Endothelial cell of umbilical vein (primary cell): ENCODE data around the gene COL23A1. TPM values are rescaled to one million over a fixed set of nuclear protein-coding genes. Genes with fewer than 3 reads are reported as not detected.

Experiments used
- BruUV-seq: library from RNA; stranded (reverse); fragments of 400-500 nt; replicated peaks from 2 replicates; lab custom pipeline; 2021; lab: Mats Ljungman, UMichigan
- CTCF ChIA-PET: fragments of 300-600, 350-600 bp; sonication (Branson Sonifier 250); formaldehyde crosslinking; loops from one replicate; lab custom pipeline; 2021; ENCODE audit warnings: antibody characterized with exemption, inconsistent platforms; lab: Charles Lee
- POLR2A ChIA-PET: fragments of 300-600, 350-600 bp; sonication (Branson Sonifier 250); formaldehyde crosslinking; loops from one replicate; lab custom pipeline; 2021; ENCODE audit warnings: antibody characterized with exemption, inconsistent platforms; lab: Charles Lee
- DNase-seq: peaks from one replicate; pipeline ENCODE4 v3.0.0-alpha.2; 2011; ENCODE audit warnings: low read depth, low spot score
- FAIRE-seq: peaks from 2 replicates; lab custom pipeline; 2011; peaks lifted over from hg19 to GRCh38; lab: Jason Lieb, UNC
- H2AFZ ChIP-seq: 2 replicates; pipeline ENCODE4 v1.6.0; 2012; ENCODE audit warnings: low read depth, low read length, control low read depth, inconsistent platforms
- H3K27ac ChIP-seq: 2 replicates; pipeline ENCODE4 v1.5.1; 2011; ENCODE audit warnings: low read depth, mild to moderate bottlenecking, control low read depth, low read length, moderate library complexity; ENCODE audit not compliant: insufficient read depth
- H3K27me3 ChIP-seq, 2 experiments: 2 replicates each; pipeline versions ENCODE4 v1.6.0 to v1.6.1; 2011; ENCODE audit warnings: low read length in 2 of 2, mixed read lengths in 1 of 2; ENCODE audit not compliant: control insufficient read depth in 2 of 2, insufficient read depth in 2 of 2
- H3K36me3 ChIP-seq, 2 experiments: 2 replicates in 1 of 2; 3 replicates in 1 of 2; pipeline ENCODE4 v1.5.1; 2011; ENCODE audit warnings: low read length in 2 of 2, mild to moderate bottlenecking in 1 of 2, moderate library complexity in 1 of 2; ENCODE audit not compliant: control insufficient read depth in 2 of 2, insufficient read depth in 2 of 2; ENCODE audit errors: extremely low read depth in 1 of 2
- H3K4me1 ChIP-seq: 3 replicates; pipeline ENCODE4 v1.5.1; 2011; ENCODE audit warnings: mild to moderate bottlenecking, low read length; ENCODE audit not compliant: control insufficient read depth, insufficient read depth; ENCODE audit errors: extremely low read depth
- H3K4me2 ChIP-seq: 2 replicates; pipeline ENCODE4 v1.6.1; 2011; ENCODE audit warnings: low read length, control low read depth, mixed read lengths; ENCODE audit not compliant: insufficient read depth
- H3K4me3 ChIP-seq, 3 experiments: fragments of 200-600 bp in 1 of 3; sonication (generic), shearing (Covaris generic) in 1 of 3; replicated peaks in 1 of 3; 2 replicates each; pipeline ENCODE4 v1.5.1; 2011 to 2016; ENCODE audit warnings: control low read depth in 3 of 3, low read length in 3 of 3, mild to moderate bottlenecking in 2 of 3, inconsistent platforms in 1 of 3, low read depth in 1 of 3, moderate library complexity in 1 of 3; ENCODE audit not compliant: insufficient read depth in 1 of 3
- H3K79me2 ChIP-seq: 2 replicates; pipeline ENCODE4 v1.6.0; 2012; ENCODE audit warnings: low read length, inconsistent platforms; ENCODE audit not compliant: control insufficient read depth, insufficient read depth
- H3K9ac ChIP-seq: replicated peaks from 2 replicates; pipeline ENCODE3; 2011; ENCODE audit warnings: low read length, control low read depth; ENCODE audit not compliant: insufficient read depth; ENCODE audit errors: extremely low read depth
- H3K9me1 ChIP-seq: replicated peaks from 3 replicates; pipeline ENCODE4 v1.6.0; 2011; ENCODE audit warnings: mild to moderate bottlenecking, low read length; ENCODE audit not compliant: control insufficient read depth, insufficient read depth; ENCODE audit errors: extremely low read depth
- H3K9me3 ChIP-seq: replicated peaks from 2 replicates; pipeline ENCODE4 v1.5.1; 2012; ENCODE audit warnings: low read length, inconsistent platforms; ENCODE audit not compliant: control insufficient read depth, insufficient read depth
- H4K20me1 ChIP-seq: replicated peaks from 2 replicates; pipeline ENCODE3; 2011; ENCODE audit warnings: mild to moderate bottlenecking, low read length; ENCODE audit not compliant: control insufficient read depth, insufficient read depth; ENCODE audit errors: extremely low read depth
- CTCF ChIP-seq, 2 donors: IDR thresholded peaks; 1 replicate in 1 of 2; 2 replicates in 1 of 2; pipeline ENCODE4 v1.5.1; 2011; ENCODE audit warnings: low read length in 2 of 2, mild to moderate bottlenecking in 2 of 2, moderate library complexity in 2 of 2, control low read depth in 1 of 2, inconsistent platforms in 1 of 2, low read depth in 1 of 2; ENCODE audit not compliant: insufficient read depth in 1 of 2; ENCODE audit errors: extremely low read depth in 1 of 2
- EZH2 ChIP-seq: IDR thresholded peaks from 2 replicates; pipeline ENCODE4 v1.6.1; 2012; ENCODE audit warnings: borderline replicate concordance, low read depth, mild to moderate bottlenecking, moderate library complexity, low read length, inconsistent platforms; ENCODE audit not compliant: severe bottlenecking
- FOS ChIP-seq: IDR thresholded peaks from 2 replicates; pipeline ENCODE4 v1.6.1; 2011; ENCODE audit warnings: mild to moderate bottlenecking, low read length, moderate library complexity, borderline replicate concordance; ENCODE audit not compliant: insufficient read depth
- GATA2 ChIP-seq: IDR thresholded peaks from 2 replicates; pipeline ENCODE4 v1.7.0; 2011; ENCODE audit warnings: low read depth, mild to moderate bottlenecking, moderate library complexity, mixed read lengths, low read length; ENCODE audit not compliant: insufficient read length, insufficient read depth
- JUN ChIP-seq: IDR thresholded peaks from 2 replicates; pipeline ENCODE4 v1.6.1; 2011; ENCODE audit warnings: borderline replicate concordance, low read depth; ENCODE audit not compliant: insufficient read length, insufficient read depth
- MAX ChIP-seq: IDR thresholded peaks from 2 replicates; pipeline ENCODE4 v1.6.1; 2011; ENCODE audit not compliant: insufficient read depth, insufficient read length
- MYC ChIP-seq: IDR thresholded peaks from one replicate; pipeline ENCODE4 v1.6.1; 2011; ENCODE audit warnings: mild to moderate bottlenecking, low read depth, low read length
- POLR2A ChIP-seq: IDR thresholded peaks from 2 replicates; pipeline ENCODE4 v1.6.1; 2012; ENCODE audit warnings: low read depth, mild to moderate bottlenecking, control low read depth, low read length
- POLR2AphosphoS5 ChIP-seq: IDR thresholded peaks from 2 replicates; pipeline ENCODE4 v1.6.1; 2012; ENCODE audit warnings: low read depth, mild to moderate bottlenecking, control low read depth, low read length, moderate library complexity; ENCODE audit not compliant: insufficient read depth
- dilution Hi-C: fragments of 300-500 bp; cut with MboI; formaldehyde crosslinking; loops from one replicate; pipeline ENCODE4 v1.15.0; 2019; ENCODE audit warnings: low sequenced_read_pairs; ENCODE audit not compliant: extremely low pct_ligation_motif_present
- intact Hi-C: fragments of 100-400 bp; cut with micrococcal nuclease; formaldehyde crosslinking; loops from one replicate; pipeline ENCODE4 v1.10.0; 2022
- polyA plus RNA-seq, 4 experiments: library from polyadenylated mRNA; depleted of rRNA in 3 of 4; stranded (reverse) in 3 of 4; unstranded in 1 of 4; fragments of >200 nt; gene quantifications; 2 replicates each; pipeline versions ENCODE4 v1.2.1 to v1.2.3, GENCODE V29; 2011 to 2012; ENCODE audit warnings: missing spikeins in 1 of 4
- total RNA-seq: library from RNA; stranded (reverse); gene quantifications from 2 replicates; pipeline ENCODE4 v1.2.3, GENCODE V29; 2021

Gene COL23A1
- total and polyA plus RNA-seq, 2 donors (not counting 3 experiments of a cell fraction or from before 2014, with no cell fraction given): not detected

- H2AFZ ChIP-seq: no peak overlapping the region
- CTCF ChIA-PET: no interaction called here
- no peaks in the 10 kb centered on the region for H3K36me3 ChIP-seq
- no peaks in the 10 kb centered on the region for H3K27me3 ChIP-seq
- FAIRE-seq (no peak), DNase-seq (no peak)
- H4K20me1 ChIP-seq: no peaks in the 10 kb centered on the region
- no peaks in the 10 kb centered on the region for H3K79me2 ChIP-seq
- no peaks in the 10 kb centered on the region for H3K4me1 ChIP-seq
- TF ChIP-seq FOS (no peak), EZH2 (no peak), CTCF (IDR thresholded peaks at IDR 0.05; ENCODE audit: extremely low read depth in 1 of 2, insufficient read depth in 1 of 2, low read depth in 1 of 2, low read length in 2 of 2) (no peak), POLR2A (no peak), POLR2AphosphoS5 (no peak), MAX (no peak), JUN (no peak), MYC (no peak), GATA2 (no peak)
- POLR2A ChIA-PET: no interaction called here
- H3K4me2 ChIP-seq: no peak overlapping the region
- no peaks in the 10 kb centered on the region for H3K9me3 ChIP-seq
- no TSS peak for BruUV-seq
- H3K9ac ChIP-seq: no peak overlapping the region
- no peak overlapping the region for H3K27ac ChIP-seq
- H3K9me1 ChIP-seq: no peaks in the 10 kb centered on the region
- intact Hi-C loops: no loop called here
- dilution Hi-C loops: no loop called here
- no peak overlapping the region for H3K4me3 ChIP-seq
Measured at GRCh38 chr5:178322736-178323540, 267.3 kb downstream of the COL23A1 start.
